ENCODE measurements around the gene GCKR. TPM values are rescaled to one million over a fixed set of nuclear protein-coding genes. Genes with fewer than 3 reads are reported as not detected.

GCKR gene
- total RNA-seq, 1 experiment from 2014 or later, result 3.4 TPM

- H3K27me3 ChIP-seq (ENCODE audit: insufficient read depth, low read depth), result no peaks in the 10 kb centered on the region
- intact Hi-C loops (cut with micrococcal nuclease; ENCODE audit: unreplicated experiment), result no loop called here
- no peaks in the 10 kb centered on the region for H3K36me3 ChIP-seq (ENCODE audit: low read depth)
- H3K4me2 ChIP-seq, result no peak overlapping the region
- no peak for TF ChIP-seq EZH2 (IDR thresholded peaks at IDR 0.05; ENCODE audit: low read depth)
- TF ChIP-seq, protein P1, sequence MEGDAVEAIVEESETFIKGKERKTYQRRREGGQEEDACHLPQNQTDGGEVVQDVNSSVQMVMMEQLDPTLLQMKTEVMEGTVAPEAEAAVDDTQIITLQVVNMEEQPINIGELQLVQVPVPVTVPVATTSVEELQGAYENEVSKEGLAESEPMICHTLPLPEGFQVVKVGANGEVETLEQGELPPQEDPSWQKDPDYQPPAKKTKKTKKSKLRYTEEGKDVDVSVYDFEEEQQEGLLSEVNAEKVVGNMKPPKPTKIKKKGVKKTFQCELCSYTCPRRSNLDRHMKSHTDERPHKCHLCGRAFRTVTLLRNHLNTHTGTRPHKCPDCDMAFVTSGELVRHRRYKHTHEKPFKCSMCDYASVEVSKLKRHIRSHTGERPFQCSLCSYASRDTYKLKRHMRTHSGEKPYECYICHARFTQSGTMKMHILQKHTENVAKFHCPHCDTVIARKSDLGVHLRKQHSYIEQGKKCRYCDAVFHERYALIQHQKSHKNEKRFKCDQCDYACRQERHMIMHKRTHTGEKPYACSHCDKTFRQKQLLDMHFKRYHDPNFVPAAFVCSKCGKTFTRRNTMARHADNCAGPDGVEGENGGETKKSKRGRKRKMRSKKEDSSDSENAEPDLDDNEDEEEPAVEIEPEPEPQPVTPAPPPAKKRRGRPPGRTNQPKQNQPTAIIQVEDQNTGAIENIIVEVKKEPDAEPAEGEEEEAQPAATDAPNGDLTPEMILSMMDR (conservative IDR thresholded peaks at IDR 0.05), result no peak
- H3F3A ChIP-seq (ENCODE audit: insufficient read depth, low read depth), result no peaks in the 10 kb centered on the region
- ChIA-PET POLR2A (ENCODE audit: unreplicated experiment) (no interaction called here), CTCF (no interaction called here)
- BruUV-seq (replicated peaks), result no TSS peak
- no peaks in the 10 kb centered on the region for H3K9me2 ChIP-seq (ENCODE audit: insufficient read depth)
- no peak overlapping the region for H3K27ac ChIP-seq
- no peaks in the 10 kb centered on the region for H3K79me2 ChIP-seq (ENCODE audit: low read depth)
- no peaks in the 10 kb centered on the region for H3K4me1 ChIP-seq (replicated peaks; ENCODE audit: insufficient read depth)
- H4K20me1 ChIP-seq (ENCODE audit: insufficient read depth), result no peaks in the 10 kb centered on the region
- H3K9me3 ChIP-seq (ENCODE audit: insufficient read depth, low read depth), result no peaks in the 10 kb centered on the region
- no peak overlapping the region for H3K4me3 ChIP-seq
- no peak for DNase-seq
- H2AFZ ChIP-seq, result no peak overlapping the region
These were observed 23.7 kb downstream of the GCKR start for GRCh38 chr2:27520316-27520715.

GRCh38 chr2:27522400-27522945, 25.8 kb downstream of the GCKR start:
- TF ChIP-seq EZH2 (IDR thresholded peaks at IDR 0.05; ENCODE audit: low read depth), result no peak
- TF ChIP-seq, protein P1 (conservative IDR thresholded peaks at IDR 0.05), result no peak; the same call in 1 of the 2 replicates
- H3K4me1 ChIP-seq (replicated peaks; ENCODE audit: insufficient read depth), result peaks cover 11% of the 10 kb centered on the region
- H3F3A ChIP-seq (ENCODE audit: insufficient read depth, low read depth), result peaks cover 12% of the 10 kb centered on the region
- intact Hi-C loops (cut with micrococcal nuclease; ENCODE audit: unreplicated experiment), result no loop called here
- H3K27ac ChIP-seq, result no peak overlapping the region
- no peaks in the 10 kb centered on the region for H3K9me2 ChIP-seq (ENCODE audit: insufficient read depth)
- H4K20me1 ChIP-seq (ENCODE audit: insufficient read depth), result no peaks in the 10 kb centered on the region
- POLR2A ChIA-PET (ENCODE audit: unreplicated experiment), result no interaction called here
- CTCF ChIA-PET, result no interaction called here
- no peaks in the 10 kb centered on the region for H3K36me3 ChIP-seq (ENCODE audit: low read depth)
- no peaks in the 10 kb centered on the region for H3K79me2 ChIP-seq (ENCODE audit: low read depth)
- DNase-seq, result no peak
- H2AFZ ChIP-seq, result no peak overlapping the region
- H3K4me2 ChIP-seq, result no peak overlapping the region
- no peaks in the 10 kb centered on the region for H3K9me3 ChIP-seq (ENCODE audit: insufficient read depth, low read depth)
- H3K4me3 ChIP-seq, result no peak overlapping the region
- H3K27me3 ChIP-seq (ENCODE audit: insufficient read depth, low read depth), result no peaks in the 10 kb centered on the region
- no TSS peak for BruUV-seq (replicated peaks)

DNA sequence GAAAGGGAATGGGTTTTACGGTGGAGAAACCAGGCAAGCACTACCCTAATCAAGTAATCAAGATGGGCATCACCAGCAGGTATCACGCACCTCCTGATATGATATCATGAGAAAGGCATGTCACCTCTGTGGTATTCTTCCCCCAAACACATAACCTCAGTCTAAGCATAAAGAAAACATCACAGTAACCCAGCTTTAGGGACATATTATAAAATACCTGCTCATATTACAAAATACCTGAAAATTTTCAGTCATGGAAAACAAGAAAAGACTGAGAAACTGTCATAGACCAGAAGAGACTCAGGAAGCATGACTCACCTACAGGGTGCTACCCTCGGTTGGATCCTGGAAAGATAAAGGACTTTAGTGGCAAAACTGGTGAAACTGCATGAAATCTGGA, 30.5 kb downstream of the GCKR start:
- no peaks in the 10 kb centered on the region for H3K79me2 ChIP-seq (ENCODE audit: low read depth)
- ChIA-PET CTCF (no interaction called here), POLR2A (ENCODE audit: unreplicated experiment) (interaction anchor here (0.7 to 1.0 kb wide), 2 partner anchors 33 to 57 kb away, joined by 3 read pairs; no protein-coding TSS in a partner anchor)
- no TSS peak for BruUV-seq (replicated peaks)
- H2AFZ ChIP-seq, result no peak overlapping the region
- H3K9me2 ChIP-seq (ENCODE audit: insufficient read depth), result no peaks in the 10 kb centered on the region
- no peak overlapping the region for H3K4me3 ChIP-seq
- H3K4me2 ChIP-seq, result peak overlapping the region; percentile 59
- H3K27ac ChIP-seq, result peak overlapping the region; percentile 94
- TF ChIP-seq, protein P1 (conservative IDR thresholded peaks at IDR 0.05), result no peak
- no peak for TF ChIP-seq EZH2 (IDR thresholded peaks at IDR 0.05; ENCODE audit: low read depth)
- peak; percentile 45 to 95 for DNase-seq
- H3K27me3 ChIP-seq (ENCODE audit: insufficient read depth, low read depth), result no peaks in the 10 kb centered on the region
- no peaks in the 10 kb centered on the region for H3K9me3 ChIP-seq (ENCODE audit: insufficient read depth, low read depth)
- peaks cover 20% of the 10 kb centered on the region for H3K4me1 ChIP-seq (replicated peaks; ENCODE audit: insufficient read depth)
- no peaks in the 10 kb centered on the region for H3K36me3 ChIP-seq (ENCODE audit: low read depth)
- peaks cover 22% of the 10 kb centered on the region for H3F3A ChIP-seq (ENCODE audit: insufficient read depth, low read depth)
- no peaks in the 10 kb centered on the region for H4K20me1 ChIP-seq (ENCODE audit: insufficient read depth)
- intact Hi-C loops (cut with micrococcal nuclease; ENCODE audit: unreplicated experiment), result no loop called here
